PC-3 (cell line): ENCODE data around the gene ANKS1B.

ENCODE experiments used
- CTCF ChIP-seq: fragments of 300-600 bp; sonication (generic); conservative IDR thresholded peaks from 2 replicates; pipeline ENCODE4 v1.5.1; 2017; ENCODE audit warnings: antibody characterized with exemption, low read depth, mild to moderate bottlenecking, low read length
- EZH2phosphoT487 ChIP-seq: fragments of 300-600 bp; sonication (generic); IDR thresholded peaks from 2 replicates; pipeline ENCODE4 v1.6.1; 2018; ENCODE audit warnings: mild to moderate bottlenecking, antibody characterized with exemption, low read length, borderline replicate concordance

DNA sequence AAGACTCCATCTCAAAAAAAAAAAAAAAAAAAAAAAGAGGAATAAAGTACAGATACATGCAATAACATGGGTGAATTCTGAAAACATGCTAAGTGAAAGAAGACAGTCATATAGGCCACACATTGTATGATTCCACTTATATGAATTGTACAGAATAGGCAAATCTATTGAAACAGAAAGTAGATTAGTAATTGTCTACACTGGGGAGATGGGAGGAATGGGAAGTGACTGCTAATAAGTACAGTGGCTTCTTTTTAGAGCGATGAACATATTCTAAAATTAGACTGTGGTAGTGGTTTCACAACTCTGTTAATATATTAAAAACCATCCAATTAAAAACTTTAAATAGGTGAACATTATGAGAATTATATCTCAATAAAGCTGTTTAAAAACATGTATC is 74.4 kb downstream of the ANKS1B start:
- no peak for TF ChIP-seq CTCF
- TF ChIP-seq EZH2phosphoT487: no peak
